Pulmonary artery endothelial cell (primary cell): ENCODE results near the gene SH3BGRL3. TPM values are rescaled to one million over a fixed set of nuclear protein-coding genes. Genes with fewer than 3 reads are reported as not detected.
"Not testable (repeated sequence)": the region's sequence is repeated elsewhere in the genome, so short reads cannot be mapped to it uniquely, and the experiment has no call there.

Experiments
- DNase-seq: peaks from one replicate; pipeline ENCODE4 v3.0.0-alpha.2; 2011; ENCODE audit warnings: low read depth, low spot score
- total RNA-seq: library from RNA; depleted of rRNA; stranded (reverse); fragments of >200 nt; gene quantifications from 2 replicates; pipeline ENCODE4 v1.2.3, GENCODE V29; 2014

SH3BGRL3 gene
- total RNA-seq, 1 donor from 2014 or later, result 29.7 TPM

- no peak for DNase-seq
Measured at GRCh38 chr1:26315874-26316850, 36.3 kb downstream of the SH3BGRL3 start.

GRCh38 chr1:26317146-26317545, 37.3 kb downstream of the SH3BGRL3 start:
- DNase-seq, result no peak

GRCh38 chr1:26317612-26318337, 37.9 kb downstream of the SH3BGRL3 start, which contains the start of gene CD52:
Gene CD52, plus strand, starts transcription at chr1:26317958. Its CDS starts 60 bp downstream, at chr1:26318018.
- no peak for DNase-seq

DNA sequence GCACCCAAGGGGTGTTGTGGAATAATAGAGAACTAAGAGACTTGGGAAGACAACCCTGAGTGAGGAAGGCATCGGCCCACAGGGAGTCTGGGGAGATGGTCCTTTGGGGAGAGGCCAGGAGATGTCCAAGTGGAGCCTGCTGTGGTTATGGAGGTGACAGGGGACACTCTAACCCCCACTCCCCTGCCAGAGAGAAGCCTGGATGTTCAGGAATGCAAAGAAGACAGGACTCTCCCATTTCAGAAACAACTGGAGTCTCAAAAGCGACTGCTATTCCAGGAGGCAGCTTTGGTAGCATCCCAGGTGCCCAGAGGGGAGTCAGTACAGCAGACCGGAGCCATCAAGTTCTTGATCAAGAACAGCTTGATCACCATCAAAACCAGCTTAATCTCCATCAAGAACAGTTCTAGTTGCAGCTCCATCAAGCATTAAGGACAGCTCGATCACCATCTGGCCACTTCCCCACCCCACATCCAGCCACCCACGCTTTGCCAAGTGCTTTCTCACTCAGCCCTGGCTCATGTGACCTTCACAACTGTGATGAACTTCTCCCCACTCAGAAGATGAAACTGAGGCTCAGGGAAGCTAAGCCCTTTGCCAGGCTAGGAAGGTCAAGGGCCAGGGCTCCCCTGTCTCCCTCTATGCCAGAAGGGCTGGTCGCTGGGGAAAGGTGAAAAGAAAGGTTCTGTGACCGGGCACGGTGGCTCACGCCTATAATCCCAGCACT, 38.6 kb downstream of the SH3BGRL3 start:
- no peak for DNase-seq

DNA sequence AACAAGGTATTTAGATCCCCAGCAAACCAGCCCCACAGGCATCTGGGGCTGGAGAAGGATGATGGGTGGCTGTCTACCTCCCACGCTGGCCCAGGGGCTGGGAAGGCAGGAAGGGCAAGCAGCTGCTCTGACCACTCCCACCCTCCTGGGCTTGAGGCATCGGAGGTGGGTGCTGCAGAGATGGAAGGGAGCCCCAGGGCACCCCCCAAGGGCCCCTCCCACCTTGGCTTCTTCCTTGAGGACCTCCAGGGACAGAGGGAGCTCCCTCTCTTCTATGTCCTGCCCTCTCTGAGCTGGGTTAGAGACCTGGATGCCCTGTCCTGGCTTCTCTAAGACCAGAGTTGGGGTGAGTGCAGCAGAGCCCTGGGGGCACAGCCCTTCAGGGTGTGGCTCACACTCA, 41.0 kb downstream of the SH3BGRL3 start:
- no peak for DNase-seq

DNA sequence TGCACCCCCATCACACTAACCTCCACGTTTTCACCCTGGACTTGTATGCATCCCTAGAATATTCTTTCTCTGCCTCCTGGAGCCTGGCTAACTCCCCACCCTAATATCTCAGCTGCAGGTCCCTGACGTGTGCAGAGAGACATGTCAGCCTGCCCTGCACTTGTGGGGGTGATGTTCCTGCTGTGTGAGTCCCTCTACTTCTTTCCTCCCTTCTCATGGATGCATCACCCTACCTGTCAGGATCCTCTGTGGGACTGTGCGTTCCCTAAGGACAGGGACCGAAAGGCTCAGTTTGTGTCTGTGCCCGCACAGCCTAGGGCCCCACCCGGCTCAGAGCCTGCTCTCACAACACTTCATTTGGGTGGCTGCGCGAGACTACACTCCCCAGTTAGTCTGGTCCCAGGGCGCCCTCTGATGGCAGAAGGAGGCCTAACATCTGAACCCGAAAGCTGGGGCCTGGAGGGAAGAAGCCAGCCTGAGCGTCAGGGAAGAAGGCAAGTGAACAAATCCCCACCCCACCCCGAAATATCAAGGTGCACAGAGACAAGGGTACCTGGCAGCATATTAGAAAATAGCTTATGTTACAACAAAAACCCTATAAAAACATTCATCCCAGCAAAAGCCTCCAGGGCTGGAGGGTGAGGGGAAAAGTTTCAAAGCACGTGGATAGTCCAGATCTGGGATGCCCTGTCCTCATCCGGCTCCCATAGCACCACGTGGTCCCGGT, 41.6 kb downstream of the SH3BGRL3 start:
- peak; percentile 47 for DNase-seq

- no peak for DNase-seq
Measured at GRCh38 chr1:26322042-26322331, 42.1 kb downstream of the SH3BGRL3 start.

DNA sequence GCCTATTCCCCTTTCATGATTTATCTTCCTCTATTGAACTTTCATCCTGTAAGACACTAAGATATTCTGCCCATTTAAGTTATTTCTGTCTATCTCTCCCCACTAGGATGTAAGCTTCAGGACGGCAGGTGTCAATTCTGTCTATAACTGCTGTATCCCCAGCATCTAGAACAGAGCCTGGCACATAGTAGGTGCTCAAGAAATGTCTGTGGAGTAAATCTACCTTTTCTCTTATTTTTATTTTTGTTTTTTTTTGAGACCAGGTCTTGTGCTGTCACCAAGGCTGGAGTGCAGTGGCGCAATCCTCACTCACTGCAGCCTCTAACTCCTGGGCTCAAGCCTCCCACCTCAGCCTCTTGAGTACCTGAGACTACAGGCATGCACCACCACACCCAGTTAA, 43.5 kb downstream of the SH3BGRL3 start:
- DNase-seq, result no peak

DNA sequence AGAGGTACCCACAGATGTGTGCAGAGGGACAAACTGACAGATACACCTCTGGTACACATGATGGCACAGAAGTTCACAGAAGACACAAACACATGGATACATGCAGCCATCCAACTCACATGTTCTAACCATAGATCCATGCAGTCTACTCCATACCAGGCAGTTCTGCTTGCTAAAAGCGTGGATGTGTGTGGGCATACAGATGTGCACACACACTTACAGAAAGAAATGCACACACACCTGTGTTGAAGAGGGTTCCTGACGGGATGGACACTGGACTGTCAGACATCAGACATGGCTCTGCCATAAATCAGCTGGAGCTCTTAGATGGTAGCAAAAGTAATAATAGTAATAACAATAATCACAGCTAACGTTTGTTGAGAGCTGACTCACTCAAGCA, 44.7 kb downstream of the SH3BGRL3 start:
- no peak for DNase-seq

DNA sequence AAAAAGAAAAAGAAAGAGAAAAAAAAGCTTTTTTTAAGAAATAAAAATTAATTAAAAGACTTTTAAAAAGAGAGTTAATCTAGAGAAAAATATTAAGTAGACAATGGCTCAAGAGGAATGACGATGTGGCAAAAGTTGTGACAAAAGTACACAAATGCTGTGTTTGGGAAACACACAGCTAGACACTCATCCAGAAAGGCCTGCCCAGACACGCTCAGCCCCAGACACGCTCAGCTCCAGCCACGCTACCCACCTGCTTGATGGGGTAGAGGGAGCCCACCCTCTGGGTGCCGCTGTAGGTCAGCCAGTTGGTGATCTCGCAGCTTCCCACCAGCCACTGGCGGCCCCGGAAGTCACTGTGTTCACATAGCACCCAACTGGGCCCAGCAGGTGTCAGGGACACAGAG, 48.1 kb downstream of the SH3BGRL3 start:
- DNase-seq, result no peak

DNA sequence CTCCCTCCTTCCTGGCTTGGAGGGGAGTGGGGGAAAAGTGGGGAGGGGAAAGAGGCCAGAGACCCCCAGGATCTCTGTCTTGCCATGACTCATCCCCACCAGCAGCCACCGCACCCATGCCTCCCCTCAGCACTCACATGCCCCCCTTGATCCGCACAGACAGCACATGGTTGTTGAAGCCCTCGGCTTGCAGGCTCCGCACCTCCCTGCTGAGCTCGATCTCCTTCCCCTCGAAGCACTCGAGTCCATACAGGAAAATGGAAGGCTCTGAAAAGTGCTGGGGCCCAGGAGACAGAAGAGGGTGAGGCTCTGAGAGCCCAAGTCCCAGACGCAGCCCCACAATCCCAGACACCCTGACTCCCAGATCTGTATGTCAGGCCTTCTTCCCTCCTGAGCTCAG, 48.7 kb downstream of the SH3BGRL3 start:
- no peak for DNase-seq

DNA sequence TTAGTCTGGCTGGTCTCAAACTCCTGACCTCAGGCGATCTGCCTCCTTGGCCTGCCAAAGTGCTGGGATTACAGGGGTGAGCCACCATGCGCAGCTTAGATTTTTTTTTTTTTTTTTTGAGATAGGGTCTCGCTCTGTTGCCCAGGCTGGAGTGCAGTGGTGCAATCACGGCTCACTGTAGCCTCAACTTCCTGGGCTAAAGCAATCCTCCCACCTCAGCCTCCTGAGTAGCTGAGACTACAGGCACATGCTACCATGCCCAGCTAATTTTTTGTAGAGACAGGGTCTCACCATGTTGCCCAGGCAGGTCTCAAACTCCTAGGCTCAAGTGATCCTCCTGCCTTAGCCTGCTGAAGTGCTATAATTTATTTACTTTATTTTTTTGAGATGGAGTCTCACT, 49.5 kb downstream of the SH3BGRL3 start:
- DNase-seq, result not testable (repeated sequence)

GRCh38 chr1:26330276-26330675, 50.4 kb downstream of the SH3BGRL3 start:
- DNase-seq, result no peak

Other genes starting within 250 kb of the SH3BGRL3 start
- not detected in 2 replicates for gene SLC30A2, start 234.0 kb upstream of the SH3BGRL3 start, total RNA-seq
- gene TRIM63, start 212.5 kb upstream of the SH3BGRL3 start, total RNA-seq, result not detected in 2 replicates
- gene PDIK1L, start 168.3 kb upstream of the SH3BGRL3 start, total RNA-seq, result 5.9 TPM in 2 replicates
- 0.67 and 1.3 TPM in 2 replicates for gene FAM110D, start 121.0 kb upstream of the SH3BGRL3 start, total RNA-seq
- gene C1orf232, start 111.1 kb upstream of the SH3BGRL3 start, total RNA-seq, result not detected in 2 replicates
- 32.4 and 43.9 TPM in 2 replicates for gene ZNF593, start 110.2 kb upstream of the SH3BGRL3 start, total RNA-seq
- gene ZNF593OS, start 108.3 kb upstream of the SH3BGRL3 start, total RNA-seq, result not detected in 2 replicates
- gene CNKSR1, start 102.6 kb upstream of the SH3BGRL3 start, total RNA-seq, result not detected in 2 replicates
- not detected in 2 replicates for gene CATSPER4, start 89.5 kb upstream of the SH3BGRL3 start, total RNA-seq
- gene CEP85, start 45.9 kb upstream of the SH3BGRL3 start, total RNA-seq, result 9.7 and 19.0 TPM in 2 replicates
- 3.0 and 4.3 TPM in 2 replicates for gene UBXN11, start 26.6 kb downstream of the SH3BGRL3 start, total RNA-seq
- gene CD52, start 37.9 kb downstream of the SH3BGRL3 start, total RNA-seq, result not detected in 2 replicates
- gene CRYBG2, start 74.0 kb downstream of the SH3BGRL3 start, total RNA-seq, result 0.35 TPM in 1 of 2 replicates, not detected in the other
- not detected in 2 replicates for gene ZNF683, start 92.7 kb downstream of the SH3BGRL3 start, total RNA-seq
- not detected in 2 replicates for gene LIN28A, start 130.7 kb downstream of the SH3BGRL3 start, total RNA-seq
- gene DHDDS, start 152.2 kb downstream of the SH3BGRL3 start, total RNA-seq, result 41.7 and 53.6 TPM in 2 replicates
- gene HMGN2, start 192.4 kb downstream of the SH3BGRL3 start, total RNA-seq, result 299 and 333 TPM in 2 replicates
- 12.8 and 13.5 TPM in 2 replicates for gene RPS6KA1, start 249.7 kb downstream of the SH3BGRL3 start, total RNA-seq